Endothelial cell of umbilical vein (primary cell): ENCODE measurements around the gene FRS2. TPM values are rescaled to one million over a fixed set of nuclear protein-coding genes. Genes with fewer than 3 reads are reported as not detected.
"Not testable (repeated sequence)": the region's sequence is repeated elsewhere in the genome, so short reads cannot be mapped to it uniquely, and the experiment has no call there.

ENCODE experiments used
- BruUV-seq: library from RNA; stranded (reverse); fragments of 400-500 nt; replicated peaks from 2 replicates; lab custom pipeline; 2021; lab: Mats Ljungman, UMichigan
- CTCF ChIA-PET: fragments of 300-600, 350-600 bp; sonication (Branson Sonifier 250); formaldehyde crosslinking; loops from one replicate; lab custom pipeline; 2021; ENCODE audit warnings: antibody characterized with exemption, inconsistent platforms; lab: Charles Lee
- POLR2A ChIA-PET: fragments of 300-600, 350-600 bp; sonication (Branson Sonifier 250); formaldehyde crosslinking; loops from one replicate; lab custom pipeline; 2021; ENCODE audit warnings: antibody characterized with exemption, inconsistent platforms; lab: Charles Lee
- DNase-seq: peaks from one replicate; pipeline ENCODE4 v3.0.0-alpha.2; 2011; ENCODE audit warnings: low read depth, low spot score
- FAIRE-seq: peaks from 2 replicates; lab custom pipeline; 2011; peaks lifted over from hg19 to GRCh38; lab: Jason Lieb, UNC
- H2AFZ ChIP-seq: 2 replicates; pipeline ENCODE4 v1.6.0; 2012; ENCODE audit warnings: low read depth, low read length, control low read depth, inconsistent platforms
- H3K27ac ChIP-seq: 2 replicates; pipeline ENCODE4 v1.5.1; 2011; ENCODE audit warnings: low read depth, mild to moderate bottlenecking, control low read depth, low read length, moderate library complexity; ENCODE audit not compliant: insufficient read depth
- H3K27me3 ChIP-seq, 2 experiments: 2 replicates each; pipeline versions ENCODE4 v1.6.0 to v1.6.1; 2011; ENCODE audit warnings: low read length in 2 of 2, mixed read lengths in 1 of 2; ENCODE audit not compliant: control insufficient read depth in 2 of 2, insufficient read depth in 2 of 2
- H3K36me3 ChIP-seq, 2 experiments: 2 replicates in 1 of 2; 3 replicates in 1 of 2; pipeline ENCODE4 v1.5.1; 2011; ENCODE audit warnings: low read length in 2 of 2, mild to moderate bottlenecking in 1 of 2, moderate library complexity in 1 of 2; ENCODE audit not compliant: control insufficient read depth in 2 of 2, insufficient read depth in 2 of 2; ENCODE audit errors: extremely low read depth in 1 of 2
- H3K4me1 ChIP-seq: 3 replicates; pipeline ENCODE4 v1.5.1; 2011; ENCODE audit warnings: mild to moderate bottlenecking, low read length; ENCODE audit not compliant: control insufficient read depth, insufficient read depth; ENCODE audit errors: extremely low read depth
- H3K4me2 ChIP-seq: 2 replicates; pipeline ENCODE4 v1.6.1; 2011; ENCODE audit warnings: low read length, control low read depth, mixed read lengths; ENCODE audit not compliant: insufficient read depth
- H3K4me3 ChIP-seq, 3 experiments: fragments of 200-600 bp in 1 of 3; sonication (generic), shearing (Covaris generic) in 1 of 3; replicated peaks in 1 of 3; 2 replicates each; pipeline ENCODE4 v1.5.1; 2011 to 2016; ENCODE audit warnings: control low read depth in 3 of 3, low read length in 3 of 3, mild to moderate bottlenecking in 2 of 3, inconsistent platforms in 1 of 3, low read depth in 1 of 3, moderate library complexity in 1 of 3; ENCODE audit not compliant: insufficient read depth in 1 of 3
- H3K79me2 ChIP-seq: 2 replicates; pipeline ENCODE4 v1.6.0; 2012; ENCODE audit warnings: low read length, inconsistent platforms; ENCODE audit not compliant: control insufficient read depth, insufficient read depth
- H3K9ac ChIP-seq: replicated peaks from 2 replicates; pipeline ENCODE3; 2011; ENCODE audit warnings: low read length, control low read depth; ENCODE audit not compliant: insufficient read depth; ENCODE audit errors: extremely low read depth
- H3K9me1 ChIP-seq: replicated peaks from 3 replicates; pipeline ENCODE4 v1.6.0; 2011; ENCODE audit warnings: mild to moderate bottlenecking, low read length; ENCODE audit not compliant: control insufficient read depth, insufficient read depth; ENCODE audit errors: extremely low read depth
- H3K9me3 ChIP-seq: replicated peaks from 2 replicates; pipeline ENCODE4 v1.5.1; 2012; ENCODE audit warnings: low read length, inconsistent platforms; ENCODE audit not compliant: control insufficient read depth, insufficient read depth
- H4K20me1 ChIP-seq: replicated peaks from 2 replicates; pipeline ENCODE3; 2011; ENCODE audit warnings: mild to moderate bottlenecking, low read length; ENCODE audit not compliant: control insufficient read depth, insufficient read depth; ENCODE audit errors: extremely low read depth
- POLR2A ChIP-seq: IDR thresholded peaks from 2 replicates; pipeline ENCODE4 v1.6.1; 2012; ENCODE audit warnings: low read depth, mild to moderate bottlenecking, control low read depth, low read length
- dilution Hi-C: fragments of 300-500 bp; cut with MboI; formaldehyde crosslinking; loops from one replicate; pipeline ENCODE4 v1.15.0; 2019; ENCODE audit warnings: low sequenced_read_pairs; ENCODE audit not compliant: extremely low pct_ligation_motif_present
- intact Hi-C: fragments of 100-400 bp; cut with micrococcal nuclease; formaldehyde crosslinking; loops from one replicate; pipeline ENCODE4 v1.10.0; 2022
- polyA plus RNA-seq, 4 experiments: library from polyadenylated mRNA; depleted of rRNA in 3 of 4; stranded (reverse) in 3 of 4; unstranded in 1 of 4; fragments of >200 nt; gene quantifications; 2 replicates each; pipeline versions ENCODE4 v1.2.1 to v1.2.3, GENCODE V29; 2011 to 2012; ENCODE audit warnings: missing spikeins in 1 of 4
- total RNA-seq: library from RNA; stranded (reverse); gene quantifications from 2 replicates; pipeline ENCODE4 v1.2.3, GENCODE V29; 2021

Gene FRS2
- total and polyA plus RNA-seq, 2 donors (not counting 3 experiments of a cell fraction or from before 2014, with no cell fraction given) = 6.3 to 15.5 TPM

GRCh38 chr12:69603556-69603955 lies 133.4 kb downstream of the FRS2 start:
- POLR2A ChIA-PET, H3K9ac ChIP-seq, H3K79me2 ChIP-seq, H3K9me3 ChIP-seq, CTCF ChIA-PET, H3K4me2 ChIP-seq, FAIRE-seq, H3K27ac ChIP-seq, BruUV-seq, intact Hi-C loops, H3K27me3 ChIP-seq, DNase-seq, H3K4me1 ChIP-seq, dilution Hi-C loops, H2AFZ ChIP-seq, H4K20me1 ChIP-seq, H3K9me1 ChIP-seq, H3K4me3 ChIP-seq: not testable (repeated sequence)
- peak; percentile 47 for TF ChIP-seq POLR2A
- peaks cover 12 to 23% of the 10 kb centered on the region in 2 experiments for H3K36me3 ChIP-seq

DNA sequence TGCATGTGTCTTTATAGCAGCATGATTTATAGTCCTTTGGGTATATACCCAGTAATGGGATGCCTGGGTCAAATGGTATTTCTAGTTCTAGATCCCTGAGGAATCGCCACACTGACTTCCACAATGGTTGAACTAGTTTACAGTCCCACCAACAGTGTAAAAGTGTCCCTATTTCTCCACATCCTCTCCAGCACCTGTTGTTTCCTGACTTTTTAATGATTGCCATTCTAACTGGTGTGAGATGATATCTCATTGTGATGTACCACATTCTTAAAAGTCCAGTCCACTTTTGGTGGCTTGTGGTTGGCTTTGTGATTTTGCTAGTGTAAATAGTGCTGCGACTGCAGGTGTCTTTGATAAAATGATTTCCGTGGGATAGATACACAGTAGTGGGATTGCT lies 134.1 kb downstream of the FRS2 start:
- H4K20me1 ChIP-seq, H2AFZ ChIP-seq, BruUV-seq, H3K4me2 ChIP-seq, FAIRE-seq, H3K9me1 ChIP-seq, H3K9me3 ChIP-seq, dilution Hi-C loops, DNase-seq, H3K27ac ChIP-seq, H3K4me1 ChIP-seq, H3K27me3 ChIP-seq, POLR2A ChIA-PET, H3K9ac ChIP-seq, H3K79me2 ChIP-seq, H3K4me3 ChIP-seq, intact Hi-C loops: not testable (repeated sequence)
- H3K36me3 ChIP-seq = peaks cover 9 to 18% of the 10 kb centered on the region in 2 experiments
- CTCF ChIA-PET = interaction anchor here (0.7 kb wide), 1 partner anchor 35 kb away, joined by 3 read pairs; no protein-coding TSS in a partner anchor
